GM23338 (cell line): ENCODE results near the gene GDE1. TPM values are rescaled to one million over a fixed set of nuclear protein-coding genes. Genes with fewer than 3 reads are reported as not detected.

ENCODE experiments used
- ATAC-seq: fragments of 200-7000 bp; cut with Tn5 transposase; 3 replicates; pipeline ENCODE4 v1.9.1; 2020
- DNase-seq: peaks from one replicate; pipeline ENCODE4 v3.0.0-alpha.2; 2015; ENCODE audit warnings: low spot score
- H2AFZ ChIP-seq: fragments of 200-600 bp; sonication (generic); 2 replicates; pipeline ENCODE4 v1.8.0; 2016; ENCODE audit warnings: antibody characterized with exemption, mild to moderate bottlenecking, moderate library complexity
- H3F3A ChIP-seq: fragments of 200-600 bp; sonication (generic); replicated peaks from 2 replicates; pipeline ENCODE4 v1.8.0; 2017; ENCODE audit warnings: antibody characterized with exemption, mixed run types, low read depth
- H3K27ac ChIP-seq: fragments of 200-600 bp; sonication (generic); 2 replicates; pipeline ENCODE4 v1.6.1; 2016; ENCODE audit warnings: low read depth
- H3K27me3 ChIP-seq: fragments of 200-600 bp; sonication (generic); 2 replicates; pipeline ENCODE4 v1.8.0; 2016; ENCODE audit warnings: mild to moderate bottlenecking, mixed run types, moderate library complexity; ENCODE audit not compliant: insufficient read depth
- H3K36me3 ChIP-seq: fragments of 200-600 bp; sonication (generic); 2 replicates; pipeline ENCODE4 v1.8.0; 2016; ENCODE audit warnings: mild to moderate bottlenecking; ENCODE audit not compliant: insufficient read depth
- H3K4me1 ChIP-seq: fragments of 200-600 bp; sonication (generic); 2 replicates; pipeline ENCODE4 v1.8.0; 2016; ENCODE audit warnings: mild to moderate bottlenecking, moderate library complexity; ENCODE audit not compliant: insufficient read depth
- H3K4me2 ChIP-seq: fragments of 200-600 bp; sonication (generic); 2 replicates; pipeline ENCODE4 v1.7.1; 2017; ENCODE audit warnings: mixed run types
- H3K4me3 ChIP-seq: fragments of 200-600 bp; sonication (generic); 2 replicates; pipeline ENCODE4 v1.6.1; 2016; ENCODE audit warnings: mixed run types
- H3K79me2 ChIP-seq: fragments of 200-600 bp; sonication (generic); replicated peaks from 2 replicates; pipeline ENCODE4 v1.8.0; 2017; ENCODE audit warnings: mild to moderate bottlenecking; ENCODE audit not compliant: insufficient read depth
- H3K9me2 ChIP-seq: fragments of 200-600 bp; sonication (generic); 2 replicates; pipeline ENCODE4 v1.8.0; 2017; ENCODE audit not compliant: insufficient read depth
- H4K20me1 ChIP-seq: fragments of 200-600 bp; sonication (generic); replicated peaks from 2 replicates; pipeline ENCODE4 v1.8.0; 2017; ENCODE audit warnings: mild to moderate bottlenecking; ENCODE audit not compliant: insufficient read depth
- H3K27ac Mint-ChIP-seq: 2 replicates; pipeline ENCODE4 v1.8.0; 2020; ENCODE audit warnings: inconsistent platforms, mild to moderate bottlenecking, moderate library complexity, mixed read lengths
- H3K27me3 Mint-ChIP-seq: 3 replicates; pipeline ENCODE4 v1.8.0; 2022; ENCODE audit warnings: low read depth, mild to moderate bottlenecking, moderate library complexity, mixed read lengths, inconsistent platforms; ENCODE audit not compliant: insufficient read depth, poor library complexity
- H3K36me3 Mint-ChIP-seq: 3 replicates; pipeline ENCODE4 v1.8.0; 2021; ENCODE audit warnings: low read depth, mild to moderate bottlenecking, inconsistent platforms, moderate library complexity, mixed read lengths
- H3K4me1 Mint-ChIP-seq: 3 replicates; pipeline ENCODE4 v1.8.0; 2020; ENCODE audit warnings: mild to moderate bottlenecking, inconsistent platforms, mixed read lengths
- H3K4me3 Mint-ChIP-seq: 3 replicates; pipeline ENCODE4 v1.8.0; 2021; ENCODE audit warnings: moderate library complexity, mild to moderate bottlenecking, inconsistent platforms, mixed read lengths
- H3K9me3 Mint-ChIP-seq: 3 replicates; pipeline ENCODE4 v1.8.0; 2020; ENCODE audit warnings: moderate library complexity, mild to moderate bottlenecking, inconsistent platforms, mixed read lengths
- CREB1 ChIP-seq: fragments of 250-450 bp; sonication (Bioruptor Pico); IDR thresholded peaks from 2 replicates; pipeline ENCODE4 v1.5.0; 2020; ENCODE audit warnings: low read depth, mild to moderate bottlenecking, moderate library complexity
- POLR2AphosphoS5 ChIP-seq: IDR thresholded peaks from 2 replicates; pipeline ENCODE4 v1.6.1; 2016; ENCODE audit warnings: antibody characterized with exemption, low read depth
- ZNF114 ChIP-seq: fragments of 250-450 bp; sonication (Bioruptor Pico); IDR thresholded peaks from 2 replicates; pipeline ENCODE4 v1.5.0; 2020; ENCODE audit warnings: mild to moderate bottlenecking, moderate library complexity
- ZNF331 ChIP-seq: fragments of 250-450 bp; sonication (Bioruptor Pico); IDR thresholded peaks from 2 replicates; pipeline ENCODE4 v1.5.0; 2020; ENCODE audit warnings: low read depth, mild to moderate bottlenecking, moderate library complexity
- ZNF462 ChIP-seq: fragments of 250-450 bp; sonication (Bioruptor Pico); IDR thresholded peaks from 2 replicates; pipeline ENCODE4 v1.5.0; 2020; ENCODE audit warnings: mild to moderate bottlenecking, moderate library complexity
- long read RNA-seq: library from polyadenylated mRNA; unstranded; transcript quantifications from one replicate; pipeline ENCODE4 v2.0.0, GENCODE V29; 2020; ENCODE audit not compliant: unreplicated experiment
- polyA plus RNA-seq: library from polyadenylated mRNA; unstranded; fragments of >200 nt; fragmentation: Nextera tagmentation; extraction: Ambion mirVana; gene quantifications from 2 replicates; pipeline ENCODE4 v1.2.1, GENCODE V29; 2016
- total RNA-seq: library from RNA; depleted of rRNA; stranded (reverse); fragments of >200 nt; shearing (Covaris generic); gene quantifications from 2 replicates; pipeline ENCODE4 v1.2.3, GENCODE V29; 2014; rRNA removed
- TF ChIP-seq, protein P1 (sequence below): IDR thresholded peaks from 2 replicates; pipeline ENCODE4 v1.6.1; 2016; ENCODE audit warnings: antibody characterized with exemption
- TF ChIP-seq, protein P2 (sequence below), 2 experiments: fragments of 200-600 bp in 1 of 2; sonication (generic) in 1 of 2; conservative IDR thresholded peaks; 2 replicates each; pipeline versions ENCODE4 v1.5.1 to v1.6.1; 2016 to 2017; ENCODE audit warnings: antibody characterized with exemption in 2 of 2, low read depth in 2 of 2, mild to moderate bottlenecking in 2 of 2, moderate library complexity in 1 of 2

GDE1 gene, protein sequence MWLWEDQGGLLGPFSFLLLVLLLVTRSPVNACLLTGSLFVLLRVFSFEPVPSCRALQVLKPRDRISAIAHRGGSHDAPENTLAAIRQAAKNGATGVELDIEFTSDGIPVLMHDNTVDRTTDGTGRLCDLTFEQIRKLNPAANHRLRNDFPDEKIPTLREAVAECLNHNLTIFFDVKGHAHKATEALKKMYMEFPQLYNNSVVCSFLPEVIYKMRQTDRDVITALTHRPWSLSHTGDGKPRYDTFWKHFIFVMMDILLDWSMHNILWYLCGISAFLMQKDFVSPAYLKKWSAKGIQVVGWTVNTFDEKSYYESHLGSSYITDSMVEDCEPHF
- 60.1 and 69.3 TPM in 2 replicates for total RNA-seq
- polyA plus RNA-seq, result 30.0 and 30.8 TPM in 2 replicates
- long read RNA-seq, transcript GDE1-201 (6 exons, 2,958 nt), result major isoform, 43 of 55 reads
- long read RNA-seq, transcript GDE1-203 (6 exons, 2,238 nt), result minor isoform, 6 of 55 reads
- long read RNA-seq, partial matches to known transcripts, result 2 of 55 reads
- long read RNA-seq, other reads (novel, unspliced or antisense), result 4 of 55 reads

DNA sequence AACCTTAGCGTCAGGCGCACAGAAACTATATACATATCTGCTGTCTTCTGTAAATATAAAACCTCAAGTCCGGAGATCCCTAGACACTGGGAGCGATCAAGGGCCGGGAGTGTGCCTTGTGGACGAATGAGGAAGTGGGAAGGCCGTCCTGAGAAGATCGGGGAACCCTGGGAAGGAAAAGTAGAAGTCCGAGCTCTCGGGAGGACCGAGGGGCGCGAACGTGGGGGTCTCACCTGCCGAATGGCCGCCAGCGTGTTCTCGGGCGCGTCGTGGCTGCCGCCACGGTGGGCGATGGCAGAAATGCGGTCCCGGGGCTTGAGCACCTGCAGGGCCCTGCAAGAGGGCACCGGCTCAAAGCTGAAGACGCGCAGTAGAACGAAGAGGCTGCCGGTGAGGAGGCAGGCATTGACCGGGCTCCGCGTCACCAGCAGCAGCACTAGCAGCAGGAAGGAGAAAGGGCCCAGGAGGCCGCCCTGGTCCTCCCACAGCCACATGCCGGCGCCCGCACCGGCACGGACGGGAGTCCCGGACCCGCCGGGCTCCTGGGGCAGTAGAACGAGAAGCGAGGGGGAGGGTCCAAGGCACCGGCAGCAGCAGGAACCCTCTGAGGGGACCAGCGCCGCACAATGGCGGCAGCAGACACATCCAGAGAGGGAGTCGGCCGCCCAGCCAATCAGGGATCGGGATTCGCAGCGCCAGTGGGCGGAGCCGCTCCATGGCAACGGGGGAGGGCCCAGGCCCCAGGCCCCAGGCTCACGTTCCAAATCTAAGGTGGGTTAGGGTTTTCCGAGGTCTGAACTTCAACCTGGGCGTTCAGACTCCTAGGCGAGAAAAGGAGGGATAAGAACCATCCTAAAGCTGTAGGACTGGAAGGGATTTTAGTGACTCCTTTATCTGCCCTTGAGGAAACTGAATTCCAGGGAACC, at the start of gene GDE1:
TSS of gene GDE1 (minus strand) at position 628 of the 926 bp plus-strand sequence. CDS start at position 494, 134 bp downstream.
- peak within 1 kb of the TSS; percentile 91 for H3K4me3 ChIP-seq
- H3K27me3 Mint-ChIP-seq, result peaks cover 3% of the 10 kb centered on the region
- ATAC-seq (peak; percentile 82), DNase-seq (peak; percentile 98)
- H3K9me3 Mint-ChIP-seq, result no peaks in the 10 kb centered on the region
- H3K79me2 ChIP-seq, result peaks cover 63% of the 10 kb centered on the region
- H2AFZ ChIP-seq, result peak within 1 kb of the TSS; percentile 33; the same call in 1 of the 2 replicates
- peaks cover 31% of the 10 kb centered on the region for H3K4me1 Mint-ChIP-seq
- H3F3A ChIP-seq, result no peaks in the 10 kb centered on the region
- peak within 1 kb of the TSS; percentile 94 for H3K4me3 Mint-ChIP-seq
- peaks cover 30% of the 10 kb centered on the region for H3K4me1 ChIP-seq
- peak within 1 kb of the TSS; percentile 34; the same call in 1 of the 2 replicates for H3K27ac ChIP-seq
- peaks cover 18% of the 10 kb centered on the region for H4K20me1 ChIP-seq
- TF ChIP-seq ZNF331 (CRISPR knock-in tag) (no peak), POLR2AphosphoS5 (peak; percentile 91), ZNF114 (CRISPR knock-in tag) (no peak), CREB1 (CRISPR knock-in tag) (peak; percentile 47; the same call in 1 of the 2 replicates), ZNF462 (CRISPR knock-in tag) (no peak)
- TF ChIP-seq, protein P1, sequence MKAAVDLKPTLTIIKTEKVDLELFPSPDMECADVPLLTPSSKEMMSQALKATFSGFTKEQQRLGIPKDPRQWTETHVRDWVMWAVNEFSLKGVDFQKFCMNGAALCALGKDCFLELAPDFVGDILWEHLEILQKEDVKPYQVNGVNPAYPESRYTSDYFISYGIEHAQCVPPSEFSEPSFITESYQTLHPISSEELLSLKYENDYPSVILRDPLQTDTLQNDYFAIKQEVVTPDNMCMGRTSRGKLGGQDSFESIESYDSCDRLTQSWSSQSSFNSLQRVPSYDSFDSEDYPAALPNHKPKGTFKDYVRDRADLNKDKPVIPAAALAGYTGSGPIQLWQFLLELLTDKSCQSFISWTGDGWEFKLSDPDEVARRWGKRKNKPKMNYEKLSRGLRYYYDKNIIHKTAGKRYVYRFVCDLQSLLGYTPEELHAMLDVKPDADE, result 0 out of 2 replicates have a peak, but pooled peaks have one; percentile 28
- TF ChIP-seq, protein P2, sequence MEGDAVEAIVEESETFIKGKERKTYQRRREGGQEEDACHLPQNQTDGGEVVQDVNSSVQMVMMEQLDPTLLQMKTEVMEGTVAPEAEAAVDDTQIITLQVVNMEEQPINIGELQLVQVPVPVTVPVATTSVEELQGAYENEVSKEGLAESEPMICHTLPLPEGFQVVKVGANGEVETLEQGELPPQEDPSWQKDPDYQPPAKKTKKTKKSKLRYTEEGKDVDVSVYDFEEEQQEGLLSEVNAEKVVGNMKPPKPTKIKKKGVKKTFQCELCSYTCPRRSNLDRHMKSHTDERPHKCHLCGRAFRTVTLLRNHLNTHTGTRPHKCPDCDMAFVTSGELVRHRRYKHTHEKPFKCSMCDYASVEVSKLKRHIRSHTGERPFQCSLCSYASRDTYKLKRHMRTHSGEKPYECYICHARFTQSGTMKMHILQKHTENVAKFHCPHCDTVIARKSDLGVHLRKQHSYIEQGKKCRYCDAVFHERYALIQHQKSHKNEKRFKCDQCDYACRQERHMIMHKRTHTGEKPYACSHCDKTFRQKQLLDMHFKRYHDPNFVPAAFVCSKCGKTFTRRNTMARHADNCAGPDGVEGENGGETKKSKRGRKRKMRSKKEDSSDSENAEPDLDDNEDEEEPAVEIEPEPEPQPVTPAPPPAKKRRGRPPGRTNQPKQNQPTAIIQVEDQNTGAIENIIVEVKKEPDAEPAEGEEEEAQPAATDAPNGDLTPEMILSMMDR (conservative IDR thresholded peaks at IDR 0.05; ENCODE audit: low read depth in 2 of 2), result peak in 1 of 2 experiments; percentile 46; a peak in 2 of 4 replicates
- H3K9me2 ChIP-seq, result no peaks in the 10 kb centered on the region
- no peaks in the 10 kb centered on the region for H3K27me3 ChIP-seq
- H3K36me3 Mint-ChIP-seq, result peaks cover 8% of the 10 kb centered on the region
- peak within 1 kb of the TSS; percentile 94 for H3K4me2 ChIP-seq
- H3K36me3 ChIP-seq, result peaks cover 5% of the 10 kb centered on the region; the same call in 1 of the 2 replicates
- H3K27ac Mint-ChIP-seq, result peak within 1 kb of the TSS; percentile 85
